Naive thymus-derived CD4-positive, alpha-beta T cell (primary cell): ENCODE data around the gene BCL11A. TPM values are rescaled to one million over a fixed set of nuclear protein-coding genes. Genes with fewer than 3 reads are reported as not detected.

Experiments used
- ATAC-seq: fragments of 150-1000 bp; cut with Tn5 transposase; 2 replicates; pipeline ENCODE4 v1.10.0; 2021; ENCODE audit warnings: mild to moderate bottlenecking, moderate library complexity
- CTCF ChIA-PET: fragments of 350-600 bp; sonication (Branson Sonifier 250); formaldehyde crosslinking; loops from one replicate; lab custom pipeline; 2021; ENCODE audit warnings: antibody characterized with exemption; lab: Charles Lee
- POLR2A ChIA-PET: fragments of 350-600 bp; sonication (Branson Sonifier 250); formaldehyde crosslinking; loops from one replicate; lab custom pipeline; 2021; ENCODE audit warnings: antibody characterized with exemption, inconsistent platforms; lab: Charles Lee
- DNase-seq, 9 donors: peaks; one replicate each; pipeline versions ENCODE4 v3.0.0 to v3.0.0-alpha.2; 2020 to 2022; ENCODE audit warnings: mixed read lengths in 1 of 9
- H3K27ac ChIP-seq: one replicate; pipeline ENCODE4 v1.7.0; 2013; ENCODE audit warnings: mild to moderate bottlenecking, low read depth, low read length, moderate library complexity
- H3K27me3 ChIP-seq, 2 donors: one replicate each; pipeline ENCODE4 v1.7.0; 2013; ENCODE audit warnings: low read length in 2 of 2, mild to moderate bottlenecking in 2 of 2, moderate library complexity in 2 of 2; ENCODE audit not compliant: control insufficient read depth in 2 of 2, insufficient read depth in 2 of 2
- H3K36me3 ChIP-seq, 3 experiments: 1 replicate in 2 of 3; 2 replicates in 1 of 3; pipeline ENCODE4 v1.7.0; 2013; ENCODE audit warnings: low read length in 3 of 3, mild to moderate bottlenecking in 3 of 3, moderate library complexity in 1 of 3; ENCODE audit not compliant: insufficient read depth in 3 of 3, control insufficient read depth in 2 of 3
- H3K4me1 ChIP-seq, 2 donors: one replicate each; pipeline ENCODE4 v1.7.0; 2013; ENCODE audit warnings: low read length in 2 of 2, mild to moderate bottlenecking in 2 of 2, moderate library complexity in 1 of 2; ENCODE audit not compliant: control insufficient read depth in 2 of 2, insufficient read depth in 2 of 2
- H3K4me3 ChIP-seq: 2 replicates; pipeline ENCODE4 v1.7.0; 2013; ENCODE audit warnings: mild to moderate bottlenecking, low read length
- H3K9me3 ChIP-seq, 3 experiments: 1 replicate in 2 of 3; 2 replicates in 1 of 3; pipeline ENCODE4 v1.7.0; 2013; ENCODE audit warnings: low read length in 3 of 3; ENCODE audit not compliant: control insufficient read depth in 2 of 3
- H3K27ac Mint-ChIP-seq, 9 donors: one replicate each; pipeline ENCODE4 v1.8.0; 2020 to 2022; ENCODE audit warnings: mixed read lengths in 9 of 9, mild to moderate bottlenecking in 8 of 9, moderate library complexity in 5 of 9, inconsistent platforms in 2 of 9
- H3K27me3 Mint-ChIP-seq, 5 donors: one replicate each; pipeline ENCODE4 v1.8.0; 2021 to 2022; ENCODE audit warnings: mixed read lengths in 5 of 5, mild to moderate bottlenecking in 1 of 5
- H3K36me3 Mint-ChIP-seq, 5 donors: one replicate each; pipeline ENCODE4 v1.8.0; 2020 to 2022; ENCODE audit warnings: mixed read lengths in 5 of 5, mild to moderate bottlenecking in 3 of 5, inconsistent platforms in 1 of 5
- H3K4me1 Mint-ChIP-seq, 7 donors: one replicate each; pipeline ENCODE4 v1.8.0; 2020 to 2022; ENCODE audit warnings: mixed read lengths in 7 of 7, mild to moderate bottlenecking in 3 of 7, inconsistent platforms in 1 of 7
- H3K4me3 Mint-ChIP-seq, 10 donors: one replicate each; pipeline ENCODE4 v1.8.0; 2020 to 2022; ENCODE audit warnings: mild to moderate bottlenecking in 10 of 10, mixed read lengths in 10 of 10, moderate library complexity in 6 of 10, inconsistent platforms in 2 of 10
- H3K9me3 Mint-ChIP-seq, 11 donors: one replicate each; pipeline ENCODE4 v1.8.0; 2020 to 2022; ENCODE audit warnings: mixed read lengths in 11 of 11, mild to moderate bottlenecking in 4 of 11, inconsistent platforms in 1 of 11, moderate library complexity in 1 of 11
- intact Hi-C, 2 donors: fragments of 100-400 bp; cut with micrococcal nuclease; formaldehyde crosslinking; loops; one replicate each; pipeline ENCODE4 v1.15.1; 2023
- polyA plus RNA-seq, 2 donors: library from polyadenylated mRNA; unstranded; fragments of 300-500 nt; fragmentation: Illumina TruSeq; gene quantifications; one replicate each; pipeline ENCODE4 v1.2.3, GENCODE V29; 2021
- total RNA-seq, 6 experiments: library from RNA in 5 of 6; stranded (reverse) in 5 of 6; gene quantifications; 1 replicate in 5 of 6; 2 replicates in 1 of 6; pipeline ENCODE4 v1.2.3 and lab custom pipeline; 2021 to 2026

Gene BCL11A
- total and polyA plus RNA-seq, 7 experiments from 2014 or later: 1.5 to 26.2 (median 2.5) TPM; not detected in 1

DNA sequence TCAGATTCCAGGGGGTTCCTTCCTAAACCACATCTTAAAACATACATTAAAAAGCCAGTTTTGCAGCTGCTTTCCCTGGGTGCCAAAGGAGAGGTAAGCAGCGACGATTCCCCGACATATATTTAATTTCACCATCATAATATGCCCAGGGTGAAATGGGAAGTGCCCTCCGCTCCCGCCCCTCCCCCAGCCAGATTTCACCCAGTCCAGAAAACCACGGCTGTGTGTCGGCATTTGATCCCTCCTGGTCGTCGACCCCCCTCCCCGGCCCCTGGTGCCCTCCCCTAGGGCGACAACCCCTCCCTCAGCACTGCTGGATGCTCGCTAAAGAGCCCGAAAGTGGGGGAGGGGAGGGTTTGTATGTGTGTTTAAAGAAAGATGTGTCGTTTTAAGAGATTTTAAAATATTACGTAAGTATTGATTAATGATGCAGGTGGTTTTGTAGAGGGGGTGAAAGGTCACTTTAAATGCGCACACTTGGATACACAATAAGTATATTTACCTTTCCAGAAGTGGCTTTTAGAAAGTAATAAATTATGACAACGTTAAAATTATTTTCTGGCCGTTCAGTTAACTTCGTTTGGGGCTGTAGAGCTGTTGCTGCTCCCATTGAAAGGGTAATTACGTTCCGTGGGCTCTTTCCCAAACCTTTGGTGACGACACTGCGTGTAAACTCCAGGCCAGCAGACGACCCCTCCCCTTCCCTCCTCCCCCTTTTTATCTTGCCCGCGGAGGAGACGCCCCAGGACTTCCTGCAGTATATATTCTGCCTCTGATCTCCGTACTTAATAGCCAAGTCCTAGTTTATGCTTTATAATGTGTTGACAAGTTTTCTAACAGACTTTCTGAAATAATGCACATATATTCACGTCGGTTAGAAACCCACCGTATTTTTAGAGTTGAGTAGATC is 3.4 kb upstream of the BCL11A start:
- Mint-ChIP-seq H3K4me1 (peaks cover 17 to 47% (median 39%) of the 10 kb centered on the region in 7 donors), H3K9me3 (peaks cover 0 to 5% (median 0%) of the 10 kb centered on the region in 11 donors), H3K27ac (peak overlapping the region in 4 of 9 donors; percentile 35 to 77 (median 60)), H3K4me3 (peak overlapping the region; percentile 56 to 92 (median 80)), H3K36me3 (no peaks in the 10 kb centered on the region), H3K27me3 (peaks cover 50 to 87% (median 64%) of the 10 kb centered on the region in 5 donors)
- H3K9me3 ChIP-seq: no peaks in the 10 kb centered on the region
- H3K4me3 ChIP-seq: no peak overlapping the region
- ATAC-seq (no peak), DNase-seq (no peak)
- peaks cover 10 to 22% of the 10 kb centered on the region in 2 donors for H3K27me3 ChIP-seq
- no peaks in the 10 kb centered on the region for H3K36me3 ChIP-seq
- no peak overlapping the region for H3K27ac ChIP-seq
- peaks cover 14 to 20% of the 10 kb centered on the region in 2 donors for H3K4me1 ChIP-seq
- intact Hi-C loops: loop anchor here (5.0 to 10.0 kb wide), 6 partner anchors 200 to 1982 kb away; partner anchors contain the start of genes B3GNT2 (in 1 of the 2) and PAPOLG (in 1 of the 2)
- ChIA-PET POLR2A (no interaction called here), CTCF (no interaction called here)

DNA sequence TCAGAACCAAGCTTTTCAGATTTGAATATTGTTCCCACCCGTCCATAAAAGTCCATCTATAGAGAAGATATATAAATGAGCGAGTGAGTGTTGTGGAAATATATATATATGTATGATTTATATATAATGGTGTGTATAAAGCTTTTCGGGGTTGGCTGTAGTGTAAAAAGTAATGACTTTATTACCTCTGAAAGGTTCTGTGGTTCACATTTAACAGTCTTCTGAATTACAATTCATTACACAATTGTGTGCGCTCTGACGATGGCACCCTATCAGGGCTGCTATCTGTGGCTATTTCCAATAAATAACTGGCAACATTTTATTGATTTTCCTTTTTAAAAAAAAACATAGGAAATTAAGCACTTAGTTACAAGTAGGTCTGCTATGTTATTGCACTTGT is 2.7 kb upstream of the BCL11A start:
- H3K27ac ChIP-seq: no peak overlapping the region
- intact Hi-C loops: loop anchor here (5.0 to 10.0 kb wide), 6 partner anchors 201 to 1981 kb away; partner anchors contain the start of genes B3GNT2 (in 1 of the 2) and PAPOLG (in 1 of the 2)
- no peak overlapping the region for H3K4me3 ChIP-seq
- DNase-seq (no peak), ATAC-seq (no peak)
- POLR2A ChIA-PET: no interaction called here
- Mint-ChIP-seq H3K27me3 (peaks cover 45 to 86% (median 63%) of the 10 kb centered on the region in 5 donors), H3K4me1 (peaks cover 17 to 52% (median 42%) of the 10 kb centered on the region in 7 donors), H3K4me3 (peak overlapping the region in 9 of 10 donors; percentile 78 to 92 (median 88)), H3K27ac (peak overlapping the region in 2 of 9 donors; percentile 5 to 85), H3K36me3 (no peaks in the 10 kb centered on the region), H3K9me3 (peaks cover 0 to 5% (median 0%) of the 10 kb centered on the region in 11 donors)
- H3K4me1 ChIP-seq: peaks cover 14 to 23% of the 10 kb centered on the region in 2 donors
- peaks cover 12 to 24% of the 10 kb centered on the region in 2 donors for H3K27me3 ChIP-seq
- H3K9me3 ChIP-seq: no peaks in the 10 kb centered on the region
- H3K36me3 ChIP-seq: no peaks in the 10 kb centered on the region
- CTCF ChIA-PET: no interaction called here

DNA sequence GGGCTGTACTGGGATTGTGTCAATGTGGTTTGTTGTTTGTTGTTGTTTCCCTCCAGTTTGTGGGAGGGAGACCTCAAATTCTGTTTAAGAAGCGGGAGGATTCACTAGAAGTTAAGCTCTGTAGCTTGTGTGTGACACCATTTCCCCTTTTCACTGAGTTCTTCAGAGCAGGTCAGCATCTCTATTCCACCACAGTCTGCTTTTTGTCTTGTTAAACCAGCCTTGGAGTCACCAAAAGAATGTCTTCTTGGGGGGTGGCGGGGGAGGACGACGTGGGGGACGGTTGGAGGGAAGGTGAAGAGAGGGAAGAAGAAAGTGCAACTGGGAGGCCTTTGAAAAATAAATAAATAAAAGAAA is 2.3 kb upstream of the BCL11A start:
- POLR2A ChIA-PET: no interaction called here
- CTCF ChIA-PET: no interaction called here
- peaks cover 0 to 5% (median 0%) of the 10 kb centered on the region in 11 donors for H3K9me3 Mint-ChIP-seq
- Histone ChIP-seq H3K27me3 (peaks cover 14 to 24% of the 10 kb centered on the region in 2 donors), H3K4me1 (peaks cover 14 to 26% of the 10 kb centered on the region in 2 donors), H3K9me3 (no peaks in the 10 kb centered on the region), H3K4me3 (peak overlapping the region; percentile 90), H3K36me3 (no peaks in the 10 kb centered on the region), H3K27ac (peak overlapping the region; percentile 25)
- intact Hi-C loops: loop anchor here (2.0 to 10.0 kb wide), 7 partner anchors 202 to 1981 kb away; partner anchors contain the start of genes B3GNT2 (in 1 of the 2) and PAPOLG (in 1 of the 2)
- peak overlapping the region; percentile 0 to 88 (median 68) for H3K27ac Mint-ChIP-seq
- ATAC-seq (peak; percentile 7), DNase-seq (no peak)
- H3K27me3 Mint-ChIP-seq: peaks cover 41 to 87% (median 59%) of the 10 kb centered on the region in 5 donors
- no peaks in the 10 kb centered on the region for H3K36me3 Mint-ChIP-seq
- H3K4me1 Mint-ChIP-seq: peaks cover 17 to 56% (median 46%) of the 10 kb centered on the region in 7 donors
- peak overlapping the region; percentile 78 to 92 (median 88) for H3K4me3 Mint-ChIP-seq

DNA sequence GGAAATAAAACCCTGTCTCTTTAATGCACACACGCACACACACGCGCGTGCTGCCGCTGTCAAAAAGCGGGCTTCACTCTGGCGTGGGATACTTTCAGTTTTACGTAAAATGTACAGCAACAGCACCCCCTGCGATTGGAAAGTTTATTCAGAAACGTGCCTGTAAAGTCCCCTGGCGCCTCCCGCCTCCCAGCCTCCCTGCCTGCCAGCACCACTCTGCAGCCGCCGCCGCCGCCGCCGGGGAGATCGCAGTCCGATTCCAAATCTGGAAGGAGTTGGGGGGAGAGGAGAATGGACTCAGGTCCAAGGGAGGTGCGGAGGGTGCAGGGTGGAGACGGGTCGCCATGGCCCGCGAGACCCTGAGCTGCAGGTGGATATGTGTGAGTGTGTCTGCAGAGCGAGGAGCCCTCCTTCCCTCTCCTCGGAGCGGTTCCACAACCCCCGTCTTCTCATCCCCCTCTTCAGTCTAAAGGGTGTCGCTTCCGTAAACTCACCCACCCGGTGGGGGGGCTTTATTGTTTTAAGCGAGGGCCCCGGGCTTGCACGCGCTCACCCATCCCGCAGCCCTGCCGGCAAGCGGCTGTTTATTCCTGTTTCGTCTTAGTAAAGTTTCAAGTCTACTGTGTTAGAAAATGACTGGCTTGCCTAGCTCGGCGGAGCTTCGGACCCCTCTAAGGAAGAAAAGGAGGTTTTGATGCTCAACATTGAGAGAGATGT is 1.8 kb upstream of the BCL11A start:
- Mint-ChIP-seq H3K9me3 (peaks cover 0 to 3% (median 0%) of the 10 kb centered on the region in 11 donors), H3K4me3 (peak overlapping the region; percentile 78 to 92 (median 88)), H3K4me1 (peaks cover 17 to 59% (median 49%) of the 10 kb centered on the region in 7 donors), H3K27me3 (peaks cover 39 to 88% (median 54%) of the 10 kb centered on the region in 5 donors), H3K27ac (peak overlapping the region; percentile 0 to 88 (median 70)), H3K36me3 (no peaks in the 10 kb centered on the region)
- ChIA-PET POLR2A (no interaction called here), CTCF (no interaction called here)
- Histone ChIP-seq H3K27me3 (peaks cover 16 to 27% of the 10 kb centered on the region in 2 donors), H3K4me1 (peaks cover 14 to 26% of the 10 kb centered on the region in 2 donors), H3K36me3 (no peaks in the 10 kb centered on the region), H3K9me3 (no peaks in the 10 kb centered on the region), H3K27ac (peak overlapping the region; percentile 34), H3K4me3 (peak overlapping the region; percentile 90)
- intact Hi-C loops: loop anchor here (2.0 to 10.0 kb wide), 7 partner anchors 202 to 1980 kb away; partner anchors contain the start of genes B3GNT2 (in 1 of the 2) and PAPOLG (in 1 of the 2)
- peak; percentile 30 to 76 (median 68) for DNase-seq
- ATAC-seq: peak; percentile 69

DNA sequence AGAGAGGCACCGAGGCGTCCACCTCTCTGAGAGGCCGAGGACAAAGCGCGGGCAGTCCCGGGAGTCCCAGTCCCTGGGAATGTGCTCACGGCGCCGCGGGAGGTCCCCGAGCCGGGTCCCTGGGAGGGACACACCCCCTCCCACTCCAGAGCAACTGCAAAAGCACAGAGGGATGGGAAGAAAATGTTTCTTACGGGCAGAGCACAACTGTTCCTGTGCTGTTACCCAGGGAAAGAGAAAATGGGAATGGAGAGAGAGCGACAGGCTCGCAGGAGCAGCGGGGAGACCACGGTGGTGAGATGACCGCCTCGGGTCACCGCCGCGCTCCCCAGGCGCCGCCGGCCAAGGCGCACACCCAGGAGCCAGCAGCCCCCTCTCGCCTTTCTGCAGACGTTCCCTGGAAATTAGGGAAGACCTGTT is 1.2 kb upstream of the BCL11A start:
- H3K4me1 Mint-ChIP-seq: peaks cover 21 to 65% (median 55%) of the 10 kb centered on the region in 7 donors
- peaks cover 19 to 32% of the 10 kb centered on the region in 2 donors for H3K27me3 ChIP-seq

More for the DNA sequence above, 1.2 kb upstream of the BCL11A start:
- no peaks in the 10 kb centered on the region for H3K36me3 ChIP-seq
- Mint-ChIP-seq H3K27ac (peak overlapping the region in 5 of 9 donors; percentile 11 to 88 (median 70)), H3K9me3 (peaks cover 0 to 2% (median 0%) of the 10 kb centered on the region in 11 donors), H3K4me3 (peak overlapping the region; percentile 78 to 92 (median 88)), H3K36me3 (no peaks in the 10 kb centered on the region), H3K27me3 (peaks cover 39 to 88% (median 52%) of the 10 kb centered on the region in 5 donors)
- H3K27ac ChIP-seq: peak overlapping the region; percentile 34
- peak overlapping the region; percentile 90 for H3K4me3 ChIP-seq
- H3K9me3 ChIP-seq: no peaks in the 10 kb centered on the region
- POLR2A ChIA-PET: no interaction called here
- ATAC-seq (no peak), DNase-seq (no peak)
- intact Hi-C loops: loop anchor here (2.0 to 10.0 kb wide), 9 partner anchors 203 to 1980 kb away; partner anchors contain the start of genes B3GNT2 (in 1 of the 2), PAPOLG (in 1 of the 2) and REL (in 1 of the 2)
- H3K4me1 ChIP-seq: peaks cover 14 to 26% of the 10 kb centered on the region in 2 donors
- CTCF ChIA-PET: interaction anchor here (1.3 kb wide), 1 partner anchor 27 kb away, joined by 3 read pairs; no protein-coding TSS in a partner anchor
